Measurements from ENCODE around the gene EFHC1.

DNA sequence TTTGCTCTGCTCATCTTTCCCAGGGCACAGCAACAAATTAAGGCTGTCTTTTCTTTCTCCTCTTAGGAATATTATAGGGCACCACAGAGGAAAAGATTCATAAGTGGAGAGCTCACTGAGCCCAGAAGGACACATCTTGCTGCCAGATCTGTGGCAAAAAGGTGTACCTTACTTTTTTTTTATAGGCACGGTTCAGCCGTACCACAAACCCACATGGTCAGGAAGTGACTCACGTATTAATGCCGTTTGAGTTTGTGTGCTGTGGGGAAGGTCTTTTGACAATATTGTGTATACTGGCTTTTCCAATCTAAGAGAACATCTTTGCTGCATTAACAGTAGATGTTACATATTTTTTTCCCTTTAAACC, 29.8 kb upstream of the EFHC1 start:
- TF ChIP-seq, protein P1, sequence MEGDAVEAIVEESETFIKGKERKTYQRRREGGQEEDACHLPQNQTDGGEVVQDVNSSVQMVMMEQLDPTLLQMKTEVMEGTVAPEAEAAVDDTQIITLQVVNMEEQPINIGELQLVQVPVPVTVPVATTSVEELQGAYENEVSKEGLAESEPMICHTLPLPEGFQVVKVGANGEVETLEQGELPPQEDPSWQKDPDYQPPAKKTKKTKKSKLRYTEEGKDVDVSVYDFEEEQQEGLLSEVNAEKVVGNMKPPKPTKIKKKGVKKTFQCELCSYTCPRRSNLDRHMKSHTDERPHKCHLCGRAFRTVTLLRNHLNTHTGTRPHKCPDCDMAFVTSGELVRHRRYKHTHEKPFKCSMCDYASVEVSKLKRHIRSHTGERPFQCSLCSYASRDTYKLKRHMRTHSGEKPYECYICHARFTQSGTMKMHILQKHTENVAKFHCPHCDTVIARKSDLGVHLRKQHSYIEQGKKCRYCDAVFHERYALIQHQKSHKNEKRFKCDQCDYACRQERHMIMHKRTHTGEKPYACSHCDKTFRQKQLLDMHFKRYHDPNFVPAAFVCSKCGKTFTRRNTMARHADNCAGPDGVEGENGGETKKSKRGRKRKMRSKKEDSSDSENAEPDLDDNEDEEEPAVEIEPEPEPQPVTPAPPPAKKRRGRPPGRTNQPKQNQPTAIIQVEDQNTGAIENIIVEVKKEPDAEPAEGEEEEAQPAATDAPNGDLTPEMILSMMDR (conservative IDR thresholded peaks at IDR 0.05; ENCODE audit: low read length) = no peak
- TF ChIP-seq EZH2phosphoT487 (IDR thresholded peaks at IDR 0.05; ENCODE audit: borderline replicate concordance) = no peak

Data from Loucy (cell line).